Measurements from ENCODE around the gene TRAPPC2L. TPM values are rescaled to one million over a fixed set of nuclear protein-coding genes. Genes with fewer than 3 reads are reported as not detected.

The TRAPPC2L gene
- total RNA-seq, 1 experiment from 2014 or later, result 94.1 TPM

DNA sequence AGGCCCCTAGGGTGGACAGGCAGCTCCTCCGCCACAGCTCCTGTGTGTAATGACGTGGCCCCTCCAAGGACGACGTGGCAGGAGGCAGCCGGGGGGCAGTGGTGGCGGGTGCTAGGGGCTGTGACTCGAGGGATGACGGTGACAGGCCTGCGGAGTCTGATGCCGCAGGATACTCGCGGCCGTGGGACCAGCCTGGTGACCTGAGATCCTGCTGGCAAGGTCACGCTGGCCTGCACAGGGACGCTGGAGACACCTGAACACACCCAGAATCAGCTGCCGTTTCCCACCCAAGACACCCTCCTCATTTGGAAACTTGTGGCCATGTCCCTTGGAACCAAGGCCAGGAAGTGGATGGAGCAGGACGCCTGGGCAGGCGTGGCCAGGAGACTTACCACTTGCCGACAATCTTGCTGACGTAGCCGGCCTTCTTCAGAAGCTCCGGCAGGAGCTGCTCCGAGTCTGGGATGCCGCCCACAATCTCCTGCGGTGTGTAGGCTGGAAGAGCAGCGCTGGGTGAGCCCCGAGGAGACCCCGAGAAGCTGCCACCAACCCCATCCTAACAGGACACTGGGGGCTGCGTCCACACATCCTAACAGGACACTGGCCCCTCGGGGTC, 16.2 kb upstream of the TRAPPC2L start:
- H3K4me2 ChIP-seq (ENCODE audit: low read length), result no peak overlapping the region

More for the DNA sequence above, 16.2 kb upstream of the TRAPPC2L start:
- Histone ChIP-seq H4K20me1 (ENCODE audit: insufficient read depth) (no peaks in the 10 kb centered on the region), H3K4me1 (ENCODE audit: control insufficient read depth in 1 of 2, insufficient read depth in 2 of 2, low read length in 2 of 2) (no peaks in the 10 kb centered on the region), H3K79me2 (ENCODE audit: insufficient read depth, low read length) (no peaks in the 10 kb centered on the region), H2AFZ (ENCODE audit: low read depth, low read length, poor library complexity, severe bottlenecking) (no peak overlapping the region), H3K9me2 (ENCODE audit: insufficient read depth) (no peaks in the 10 kb centered on the region), H3K9ac (ENCODE audit: low read length) (no peak overlapping the region), H3K4me3 (replicated peaks in 1 of 2; ENCODE audit: low read depth in 1 of 2, low read length in 2 of 2) (no peak overlapping the region), H3K9me3 (ENCODE audit: control insufficient read depth in 1 of 2, insufficient read depth in 1 of 2, low read depth in 1 of 2, low read length in 2 of 2) (no peaks in the 10 kb centered on the region), H3K36me3 (ENCODE audit: control insufficient read depth in 1 of 2, insufficient read depth in 2 of 2, low read length in 2 of 2) (no peaks in the 10 kb centered on the region), H3K27ac (ENCODE audit: low read depth, low read length) (no peak overlapping the region), H3K27me3 (ENCODE audit: insufficient read depth, low read length) (no peaks in the 10 kb centered on the region)
- TF ChIP-seq CEBPB (IDR thresholded peaks at IDR 0.05; ENCODE audit: low read depth), result no peak
- no peak for TF ChIP-seq EZH2phosphoT487 (IDR thresholded peaks at IDR 0.05; ENCODE audit: borderline replicate concordance)
- TF ChIP-seq SRF (IDR thresholded peaks at IDR 0.05; ENCODE audit: low read depth), result no peak
- TF ChIP-seq, protein P1, sequence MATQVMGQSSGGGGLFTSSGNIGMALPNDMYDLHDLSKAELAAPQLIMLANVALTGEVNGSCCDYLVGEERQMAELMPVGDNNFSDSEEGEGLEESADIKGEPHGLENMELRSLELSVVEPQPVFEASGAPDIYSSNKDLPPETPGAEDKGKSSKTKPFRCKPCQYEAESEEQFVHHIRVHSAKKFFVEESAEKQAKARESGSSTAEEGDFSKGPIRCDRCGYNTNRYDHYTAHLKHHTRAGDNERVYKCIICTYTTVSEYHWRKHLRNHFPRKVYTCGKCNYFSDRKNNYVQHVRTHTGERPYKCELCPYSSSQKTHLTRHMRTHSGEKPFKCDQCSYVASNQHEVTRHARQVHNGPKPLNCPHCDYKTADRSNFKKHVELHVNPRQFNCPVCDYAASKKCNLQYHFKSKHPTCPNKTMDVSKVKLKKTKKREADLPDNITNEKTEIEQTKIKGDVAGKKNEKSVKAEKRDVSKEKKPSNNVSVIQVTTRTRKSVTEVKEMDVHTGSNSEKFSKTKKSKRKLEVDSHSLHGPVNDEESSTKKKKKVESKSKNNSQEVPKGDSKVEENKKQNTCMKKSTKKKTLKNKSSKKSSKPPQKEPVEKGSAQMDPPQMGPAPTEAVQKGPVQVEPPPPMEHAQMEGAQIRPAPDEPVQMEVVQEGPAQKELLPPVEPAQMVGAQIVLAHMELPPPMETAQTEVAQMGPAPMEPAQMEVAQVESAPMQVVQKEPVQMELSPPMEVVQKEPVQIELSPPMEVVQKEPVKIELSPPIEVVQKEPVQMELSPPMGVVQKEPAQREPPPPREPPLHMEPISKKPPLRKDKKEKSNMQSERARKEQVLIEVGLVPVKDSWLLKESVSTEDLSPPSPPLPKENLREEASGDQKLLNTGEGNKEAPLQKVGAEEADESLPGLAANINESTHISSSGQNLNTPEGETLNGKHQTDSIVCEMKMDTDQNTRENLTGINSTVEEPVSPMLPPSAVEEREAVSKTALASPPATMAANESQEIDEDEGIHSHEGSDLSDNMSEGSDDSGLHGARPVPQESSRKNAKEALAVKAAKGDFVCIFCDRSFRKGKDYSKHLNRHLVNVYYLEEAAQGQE (IDR thresholded peaks at IDR 0.05; ENCODE audit: low read depth), result no peak
- TF ChIP-seq, protein P2, sequence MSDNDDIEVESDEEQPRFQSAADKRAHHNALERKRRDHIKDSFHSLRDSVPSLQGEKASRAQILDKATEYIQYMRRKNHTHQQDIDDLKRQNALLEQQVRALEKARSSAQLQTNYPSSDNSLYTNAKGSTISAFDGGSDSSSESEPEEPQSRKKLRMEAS (IDR thresholded peaks at IDR 0.05), result no peak
- no peak for TF ChIP-seq JUND (IDR thresholded peaks at IDR 0.05)
- no peak for TF ChIP-seq ELF1 (IDR thresholded peaks at IDR 0.05; ENCODE audit: borderline replicate concordance, low read depth)
- TF ChIP-seq RAD21 (IDR thresholded peaks at IDR 0.05; ENCODE audit: low read depth), result no peak
- TF ChIP-seq EZH2 (IDR thresholded peaks at IDR 0.05), result no peak
- no peak for TF ChIP-seq YY1 (IDR thresholded peaks at IDR 0.05; ENCODE audit: extremely low read depth, insufficient replicate concordance, low read depth, low read length)
- TF ChIP-seq FOSL1 (IDR thresholded peaks at IDR 0.05; ENCODE audit: low read depth), result no peak
- no peak for TF ChIP-seq POLR2A (IDR thresholded peaks at IDR 0.05; ENCODE audit: borderline replicate concordance, extremely low read depth, insufficient read depth, insufficient read length)
- TF ChIP-seq TCF7L2 (IDR thresholded peaks at IDR 0.05; ENCODE audit: borderline replicate concordance, extremely low read depth, insufficient read depth, insufficient read length), result no peak
- no peak for TF ChIP-seq SP1 (IDR thresholded peaks at IDR 0.05; ENCODE audit: low read depth)
- TF ChIP-seq, protein P3, sequence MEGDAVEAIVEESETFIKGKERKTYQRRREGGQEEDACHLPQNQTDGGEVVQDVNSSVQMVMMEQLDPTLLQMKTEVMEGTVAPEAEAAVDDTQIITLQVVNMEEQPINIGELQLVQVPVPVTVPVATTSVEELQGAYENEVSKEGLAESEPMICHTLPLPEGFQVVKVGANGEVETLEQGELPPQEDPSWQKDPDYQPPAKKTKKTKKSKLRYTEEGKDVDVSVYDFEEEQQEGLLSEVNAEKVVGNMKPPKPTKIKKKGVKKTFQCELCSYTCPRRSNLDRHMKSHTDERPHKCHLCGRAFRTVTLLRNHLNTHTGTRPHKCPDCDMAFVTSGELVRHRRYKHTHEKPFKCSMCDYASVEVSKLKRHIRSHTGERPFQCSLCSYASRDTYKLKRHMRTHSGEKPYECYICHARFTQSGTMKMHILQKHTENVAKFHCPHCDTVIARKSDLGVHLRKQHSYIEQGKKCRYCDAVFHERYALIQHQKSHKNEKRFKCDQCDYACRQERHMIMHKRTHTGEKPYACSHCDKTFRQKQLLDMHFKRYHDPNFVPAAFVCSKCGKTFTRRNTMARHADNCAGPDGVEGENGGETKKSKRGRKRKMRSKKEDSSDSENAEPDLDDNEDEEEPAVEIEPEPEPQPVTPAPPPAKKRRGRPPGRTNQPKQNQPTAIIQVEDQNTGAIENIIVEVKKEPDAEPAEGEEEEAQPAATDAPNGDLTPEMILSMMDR (IDR thresholded peaks at IDR 0.05 in 2 of 3, conservative IDR thresholded peaks at IDR 0.05 in 1 of 3; ENCODE audit: borderline replicate concordance in 1 of 3, insufficient read depth in 1 of 3, low read depth in 2 of 3, low read length in 2 of 3), result no peak
- TF ChIP-seq ZNF274 (IDR thresholded peaks at IDR 0.05; ENCODE audit: low read depth, low read length), result no peak
- TF ChIP-seq, protein P4, sequence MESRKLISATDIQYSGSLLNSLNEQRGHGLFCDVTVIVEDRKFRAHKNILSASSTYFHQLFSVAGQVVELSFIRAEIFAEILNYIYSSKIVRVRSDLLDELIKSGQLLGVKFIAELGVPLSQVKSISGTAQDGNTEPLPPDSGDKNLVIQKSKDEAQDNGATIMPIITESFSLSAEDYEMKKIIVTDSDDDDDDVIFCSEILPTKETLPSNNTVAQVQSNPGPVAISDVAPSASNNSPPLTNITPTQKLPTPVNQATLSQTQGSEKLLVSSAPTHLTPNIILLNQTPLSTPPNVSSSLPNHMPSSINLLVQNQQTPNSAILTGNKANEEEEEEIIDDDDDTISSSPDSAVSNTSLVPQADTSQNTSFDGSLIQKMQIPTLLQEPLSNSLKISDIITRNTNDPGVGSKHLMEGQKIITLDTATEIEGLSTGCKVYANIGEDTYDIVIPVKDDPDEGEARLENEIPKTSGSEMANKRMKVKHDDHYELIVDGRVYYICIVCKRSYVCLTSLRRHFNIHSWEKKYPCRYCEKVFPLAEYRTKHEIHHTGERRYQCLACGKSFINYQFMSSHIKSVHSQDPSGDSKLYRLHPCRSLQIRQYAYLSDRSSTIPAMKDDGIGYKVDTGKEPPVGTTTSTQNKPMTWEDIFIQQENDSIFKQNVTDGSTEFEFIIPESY (IDR thresholded peaks at IDR 0.05; ENCODE audit: extremely low read depth, insufficient replicate concordance, low read length), result no peak
- TF ChIP-seq SIN3A (IDR thresholded peaks at IDR 0.05; ENCODE audit: low read depth), result no peak
- no peak for TF ChIP-seq CBX3 (IDR thresholded peaks at IDR 0.05; ENCODE audit: low read depth)
- TF ChIP-seq, protein P5, sequence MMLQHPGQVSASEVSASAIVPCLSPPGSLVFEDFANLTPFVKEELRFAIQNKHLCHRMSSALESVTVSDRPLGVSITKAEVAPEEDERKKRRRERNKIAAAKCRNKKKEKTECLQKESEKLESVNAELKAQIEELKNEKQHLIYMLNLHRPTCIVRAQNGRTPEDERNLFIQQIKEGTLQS (IDR thresholded peaks at IDR 0.05), result no peak
- DNase-seq (ENCODE audit: low read depth, low spot score), result no peak
- no peak for ATAC-seq
- intact Hi-C loops (cut with micrococcal nuclease), result no loop called here
- CTCF ChIA-PET, result no interaction called here
- RAD21 ChIA-PET (ENCODE audit: low non-redundant PET in 1 of 2, low total read pairs in 2 of 2, uncharacterized antibody in 2 of 2, unreplicated experiment in 2 of 2), result no interaction called here
- no TSS peak for BruUV-seq (replicated peaks)
- POLR2A ChIA-PET, result no interaction called here

Measured in HCT116 (cell line).